Measurements from ENCODE around the gene NCAPG.

GRCh38 chr4:17778431-17778830 is 32.3 kb upstream of the NCAPG start:
- TF ChIP-seq RFX5 (IDR thresholded peaks at IDR 0.05; ENCODE audit: low read depth, low read length) (no peak), CTCF (conservative IDR thresholded peaks at IDR 0.05; ENCODE audit: low read depth, low read length) (no peak), POLR2A (IDR thresholded peaks at IDR 0.05; ENCODE audit: low read depth, low read length) (no peak), FOS (IDR thresholded peaks at IDR 0.05; ENCODE audit: low read depth, low read length) (no peak), CEBPB (IDR thresholded peaks at IDR 0.05; ENCODE audit: low read depth, low read length) (no peak), RAD21 (IDR thresholded peaks at IDR 0.05; ENCODE audit: low read length) (no peak), USF2 (IDR thresholded peaks at IDR 0.05; ENCODE audit: low read depth, low read length) (no peak), CHD1 (IDR thresholded peaks at IDR 0.05; ENCODE audit: low read depth, low read length) (no peak), MAZ (IDR thresholded peaks at IDR 0.05; ENCODE audit: borderline replicate concordance, low read depth, low read length) (no peak), RCOR1 (IDR thresholded peaks at IDR 0.05; ENCODE audit: insufficient replicate concordance, low read length) (no peak)
- TF ChIP-seq, protein P1, sequence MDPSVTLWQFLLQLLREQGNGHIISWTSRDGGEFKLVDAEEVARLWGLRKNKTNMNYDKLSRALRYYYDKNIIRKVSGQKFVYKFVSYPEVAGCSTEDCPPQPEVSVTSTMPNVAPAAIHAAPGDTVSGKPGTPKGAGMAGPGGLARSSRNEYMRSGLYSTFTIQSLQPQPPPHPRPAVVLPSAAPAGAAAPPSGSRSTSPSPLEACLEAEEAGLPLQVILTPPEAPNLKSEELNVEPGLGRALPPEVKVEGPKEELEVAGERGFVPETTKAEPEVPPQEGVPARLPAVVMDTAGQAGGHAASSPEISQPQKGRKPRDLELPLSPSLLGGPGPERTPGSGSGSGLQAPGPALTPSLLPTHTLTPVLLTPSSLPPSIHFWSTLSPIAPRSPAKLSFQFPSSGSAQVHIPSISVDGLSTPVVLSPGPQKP (IDR thresholded peaks at IDR 0.05; ENCODE audit: borderline replicate concordance, low read depth, low read length): no peak
